Spinal cord (tissue), 10 donors: ENCODE results near the gene KIAA1217. TPM values are rescaled to one million over a fixed set of nuclear protein-coding genes. Genes with fewer than 3 reads are reported as not detected.
A peak's percentile ranks its signal among the peaks of the same experiment; 100 is the strongest.

Experiments used
- DNase-seq, 6 donors: peaks; one replicate each; pipeline versions ENCODE4 v3.0.0 to v3.0.0-alpha.2; 2013 to 2015; ENCODE audit warnings: low spot score in 6 of 6, low read depth in 4 of 6
- H3K27ac ChIP-seq: one replicate; pipeline ENCODE4 v1.5.1; 2013; ENCODE audit warnings: low read depth, low read length, control low read depth
- H3K27me3 ChIP-seq: one replicate; pipeline ENCODE4 v1.6.1; 2013; ENCODE audit warnings: low read length; ENCODE audit not compliant: control insufficient read depth, insufficient read depth
- H3K36me3 ChIP-seq: one replicate; pipeline ENCODE4 v1.6.1; 2013; ENCODE audit warnings: low read length; ENCODE audit not compliant: control insufficient read depth, insufficient read depth
- H3K4me1 ChIP-seq: one replicate; pipeline ENCODE4 v1.6.1; 2013; ENCODE audit warnings: low read length; ENCODE audit not compliant: control insufficient read depth, insufficient read depth
- H3K4me3 ChIP-seq: one replicate; pipeline ENCODE4 v1.5.1; 2013; ENCODE audit warnings: low read depth, low read length, control low read depth
- H3K9me3 ChIP-seq: one replicate; pipeline ENCODE4 v1.6.1; 2013; ENCODE audit warnings: low read length; ENCODE audit not compliant: control insufficient read depth, insufficient read depth
- WGBS: methylation state at CpG from one replicate; pipeline ENCODE4 v1.1.5; 2013; ENCODE audit warnings: missing lambda C conversion rate; ENCODE audit not compliant: insufficient coverage; 5-methylcytosine and 5-hydroxymethylcytosine counted together
- polyA plus RNA-seq, 2 donors: library from polyadenylated mRNA; unstranded; fragments of 120-200 nt; gene quantifications; one replicate each; pipeline ENCODE4 v1.2.1, GENCODE V29; 2013; ENCODE audit not compliant: insufficient read length in 2 of 2
- total RNA-seq, 2 donors: library from RNA; depleted of rRNA in 1 of 2; stranded (reverse); fragments of 120-200 nt in 1 of 2; fragments of >200 nt in 1 of 2; gene quantifications; one replicate each; pipeline versions ENCODE4 v1.2.3 to v1.2.4, GENCODE V29; 2013 to 2014
- donor health status: healthy.

KIAA1217 gene
- total and polyA plus RNA-seq, 4 donors: 8.7 to 26.7 (median 15.3) TPM

GRCh38 chr10:24502801-24503460 lies 294.0 kb downstream of the KIAA1217 start:
- Histone ChIP-seq H3K27ac (no peak overlapping the region), H3K27me3 (no peaks in the 10 kb centered on the region), H3K36me3 (no peaks in the 10 kb centered on the region), H3K4me3 (no peak overlapping the region), H3K9me3 (peaks cover 3% of the 10 kb centered on the region), H3K4me1 (peaks cover 7% of the 10 kb centered on the region)
- WGBS: 59% methylated on average over 2 of the region's 6 CpGs
- no peak for DNase-seq

GRCh38 chr10:24503461-24504320 lies 294.8 kb downstream of the KIAA1217 start:
- Histone ChIP-seq H3K27ac (no peak overlapping the region), H3K36me3 (no peaks in the 10 kb centered on the region), H3K4me3 (no peak overlapping the region), H3K4me1 (peaks cover 7% of the 10 kb centered on the region), H3K27me3 (no peaks in the 10 kb centered on the region), H3K9me3 (peaks cover 3% of the 10 kb centered on the region)
- WGBS: 48% methylated on average over 8 of the region's 12 CpGs
- peak in 3 of 6 donors; percentile 33 to 87 (median 55) for DNase-seq

DNA sequence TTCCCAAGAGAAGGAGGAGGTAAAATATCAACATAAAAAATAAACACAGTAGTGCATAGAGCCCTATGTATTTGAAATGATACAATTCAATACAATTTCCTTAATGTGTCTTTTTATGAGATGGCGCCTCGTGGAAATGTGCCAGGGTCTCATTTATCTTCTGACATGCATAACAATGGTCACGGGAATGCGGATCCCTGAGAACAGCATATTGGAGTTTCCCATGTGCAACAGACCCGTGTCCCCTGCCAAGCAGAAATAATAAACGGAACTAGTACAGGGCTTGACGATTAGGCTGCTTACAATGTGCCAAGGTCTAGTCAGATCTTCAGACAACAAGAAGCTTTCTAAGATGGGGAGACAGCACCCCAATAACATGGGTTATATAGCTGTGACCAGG lies 296.8 kb downstream of the KIAA1217 start:
- Histone ChIP-seq H3K4me1 (peaks cover 7% of the 10 kb centered on the region), H3K36me3 (no peaks in the 10 kb centered on the region), H3K27ac (no peak overlapping the region), H3K9me3 (peaks cover 3% of the 10 kb centered on the region), H3K27me3 (no peaks in the 10 kb centered on the region), H3K4me3 (no peak overlapping the region)
- peak in 1 of 6 donors; percentile 58 for DNase-seq
- 52% methylated on average over 7 of the region's 7 CpGs for WGBS

- H3K4me3 ChIP-seq: no peak overlapping the region
- 62% methylated on average over 8 of the region's 9 CpGs for WGBS
- DNase-seq: peak in 2 of 6 donors; percentile 45 to 62
- H3K27ac ChIP-seq: no peak overlapping the region
- no peaks in the 10 kb centered on the region for H3K9me3 ChIP-seq
- no peaks in the 10 kb centered on the region for H3K4me1 ChIP-seq
- H3K36me3 ChIP-seq: no peaks in the 10 kb centered on the region
- H3K27me3 ChIP-seq: no peaks in the 10 kb centered on the region
Observed at GRCh38 chr10:24513155-24513554, 304.2 kb downstream of the KIAA1217 start.

- WGBS: 100% methylated on average over 2 of the region's 2 CpGs
- DNase-seq: no peak
- Histone ChIP-seq H3K27me3 (peaks cover 2% of the 10 kb centered on the region), H3K27ac (no peak overlapping the region), H3K4me1 (peaks cover 4% of the 10 kb centered on the region), H3K36me3 (no peaks in the 10 kb centered on the region), H3K4me3 (no peak overlapping the region), H3K9me3 (no peaks in the 10 kb centered on the region)
Observed at GRCh38 chr10:24515481-24515880, 306.5 kb downstream of the KIAA1217 start.

DNA sequence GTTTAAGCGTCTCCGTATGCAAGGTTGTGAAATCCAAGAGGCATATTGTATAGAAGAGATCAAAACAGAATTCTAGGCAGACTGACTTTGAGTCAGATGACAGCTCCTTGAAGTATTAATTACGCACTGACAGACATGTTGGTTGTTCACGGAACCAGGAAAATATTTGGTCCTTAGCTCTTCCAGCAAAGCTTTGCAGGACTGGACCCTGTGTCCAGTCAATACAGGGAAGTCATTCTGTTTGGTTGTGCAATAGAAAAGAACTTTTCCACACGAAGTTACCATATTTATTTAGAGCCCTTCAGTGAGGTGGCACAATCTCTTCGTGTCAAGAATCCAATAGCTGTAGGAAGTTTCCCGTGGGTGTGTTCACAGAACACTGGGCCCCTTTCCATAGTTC lies 309.5 kb downstream of the KIAA1217 start:
- Histone ChIP-seq H3K27me3 (peaks cover 2% of the 10 kb centered on the region), H3K4me3 (no peak overlapping the region), H3K4me1 (peaks cover 4% of the 10 kb centered on the region), H3K27ac (no peak overlapping the region), H3K36me3 (no peaks in the 10 kb centered on the region), H3K9me3 (no peaks in the 10 kb centered on the region)
- DNase-seq: no peak
- 83% methylated on average over 7 of the region's 7 CpGs for WGBS

GRCh38 chr10:24518981-24519597 lies 310.2 kb downstream of the KIAA1217 start:
- Histone ChIP-seq H3K4me1 (peaks cover 4% of the 10 kb centered on the region), H3K4me3 (no peak overlapping the region), H3K27ac (no peak overlapping the region), H3K36me3 (no peaks in the 10 kb centered on the region), H3K9me3 (no peaks in the 10 kb centered on the region), H3K27me3 (peaks cover 2% of the 10 kb centered on the region)
- 6% methylated on average over 8 of the region's 15 CpGs for WGBS
- peak; percentile 67 to 93 (median 71) for DNase-seq

DNA sequence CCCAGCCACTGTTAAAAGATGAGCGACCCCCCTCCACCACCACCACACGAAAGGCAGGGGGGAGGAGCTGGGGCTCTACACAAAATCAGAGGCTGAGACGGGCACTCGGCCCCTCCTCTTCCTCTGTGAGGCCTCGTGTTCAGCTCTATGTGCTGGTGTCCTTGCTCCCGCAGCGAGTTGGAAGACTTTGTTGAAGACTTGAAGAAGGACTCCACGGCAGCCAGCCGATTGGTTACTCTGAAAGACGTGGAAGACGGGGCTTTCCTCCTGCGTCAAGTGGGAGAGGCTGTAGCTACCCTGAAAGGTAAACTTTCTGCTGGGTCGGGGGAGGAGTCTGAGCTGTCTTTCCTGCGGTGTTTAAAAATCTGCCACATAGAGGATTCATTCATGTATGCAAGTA lies 311.0 kb downstream of the KIAA1217 start:
- Histone ChIP-seq H3K36me3 (peaks cover 4% of the 10 kb centered on the region), H3K4me3 (no peak overlapping the region)
- 34% methylated on average over 12 of the region's 14 CpGs for WGBS

DNA sequence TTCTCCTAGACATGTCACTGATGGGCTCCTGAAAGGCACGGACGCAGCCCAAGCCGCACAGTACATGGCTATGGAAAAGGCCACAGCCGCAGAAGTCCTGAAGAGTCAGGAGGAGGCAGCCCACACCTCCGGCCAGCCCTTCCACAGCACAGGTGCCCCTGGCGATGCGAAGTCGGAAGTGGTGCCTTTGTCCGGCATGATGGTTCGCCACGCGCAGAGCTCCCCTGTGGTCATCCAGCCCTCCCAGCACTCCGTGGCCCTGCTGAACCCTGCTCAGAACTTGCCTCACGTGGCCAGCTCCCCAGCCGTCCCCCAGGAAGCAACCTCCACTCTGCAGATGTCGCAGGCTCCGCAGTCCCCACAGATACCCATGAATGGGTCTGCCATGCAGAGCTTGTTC lies 315.4 kb downstream of the KIAA1217 start:
- WGBS: 95% methylated on average over 16 of the region's 17 CpGs
- H3K27me3 ChIP-seq: peaks cover 2% of the 10 kb centered on the region
- H3K4me3 ChIP-seq: no peak overlapping the region
- H3K36me3 ChIP-seq: peaks cover 4% of the 10 kb centered on the region
- no peaks in the 10 kb centered on the region for H3K4me1 ChIP-seq
- H3K9me3 ChIP-seq: no peaks in the 10 kb centered on the region
- no peak for DNase-seq
- no peak overlapping the region for H3K27ac ChIP-seq

More for the DNA sequence above, 311.0 kb downstream of the KIAA1217 start:
- Histone ChIP-seq H3K4me1 (peaks cover 4% of the 10 kb centered on the region), H3K27me3 (peaks cover 2% of the 10 kb centered on the region), H3K27ac (no peak overlapping the region), H3K9me3 (no peaks in the 10 kb centered on the region)
- DNase-seq: no peak
